Neural cell (in vitro differentiated cells): ENCODE results near the gene PTPN21. TPM values are rescaled to one million over a fixed set of nuclear protein-coding genes. Genes with fewer than 3 reads are reported as not detected.

Source experiments
- H2AFZ ChIP-seq: fragments of 200-600, 300-800 bp; sonication (generic), shearing (Covaris generic); 2 replicates; pipeline ENCODE4 v1.6.0; 2014; ENCODE audit warnings: low read depth, mild to moderate bottlenecking, antibody characterized with exemption, low read length, moderate library complexity
- H3F3A ChIP-seq: fragments of 200-600 bp; shearing (Covaris generic); 2 replicates; pipeline ENCODE4 v1.6.1; 2016; ENCODE audit warnings: mild to moderate bottlenecking, moderate library complexity, mixed read lengths, antibody characterized with exemption, low read length; ENCODE audit not compliant: insufficient read depth, poor library complexity, severe bottlenecking
- H3K27ac ChIP-seq: fragments of 200-600, 300-800 bp; sonication (generic), shearing (Covaris generic); 2 replicates; pipeline ENCODE4 v1.5.1; 2014; ENCODE audit warnings: mild to moderate bottlenecking, low read length, moderate library complexity
- H3K27me3 ChIP-seq: fragments of 300-800, 200-600 bp; sonication (generic), shearing (Covaris generic); 2 replicates; pipeline ENCODE4 v1.6.0; 2014; ENCODE audit warnings: mild to moderate bottlenecking, low read depth, low read length, moderate library complexity; ENCODE audit not compliant: insufficient read depth
- H3K36me3 ChIP-seq: fragments of 300-800, 200-600 bp; sonication (generic), shearing (Covaris generic); 2 replicates; pipeline ENCODE4 v1.5.1; 2014; ENCODE audit warnings: mild to moderate bottlenecking, antibody characterized with exemption, low read length, moderate library complexity; ENCODE audit not compliant: insufficient read depth
- H3K4me2 ChIP-seq: fragments of 300-800, 200-600 bp; sonication (generic), shearing (Covaris generic); 2 replicates; pipeline ENCODE4 v1.6.0; 2014; ENCODE audit warnings: mild to moderate bottlenecking, low read length
- H3K4me3 ChIP-seq: fragments of 300-800, 200-600 bp; sonication (generic), shearing (Covaris generic); 2 replicates; pipeline ENCODE4 v1.5.1; 2014; ENCODE audit warnings: mild to moderate bottlenecking, low read length, moderate library complexity
- H3K79me2 ChIP-seq: fragments of 200-600 bp; shearing (Covaris generic); replicated peaks from 2 replicates; pipeline ENCODE4 v1.6.0; 2014; ENCODE audit warnings: mild to moderate bottlenecking, low read length, moderate library complexity; ENCODE audit not compliant: insufficient read depth
- H3K9ac ChIP-seq: fragments of 300-800, 200-600 bp; sonication (generic), shearing (Covaris generic); 2 replicates; pipeline ENCODE4 v1.6.1; 2016; ENCODE audit warnings: mild to moderate bottlenecking, low read length, mixed read lengths
- H3K9me2 ChIP-seq: fragments of 200-600 bp; shearing (Covaris generic); 2 replicates; pipeline ENCODE4 v1.6.1; 2016; ENCODE audit warnings: mild to moderate bottlenecking, low read length, mixed read lengths; ENCODE audit not compliant: insufficient read depth
- H3K9me3 ChIP-seq: fragments of 200-600, 300-800 bp; sonication (generic), shearing (Covaris generic); 2 replicates; pipeline ENCODE4 v1.6.1; 2016; ENCODE audit warnings: mild to moderate bottlenecking, mixed run types, low read length, moderate library complexity, mixed read lengths
- H4K20me1 ChIP-seq: fragments of 200-600 bp; shearing (Covaris generic); 2 replicates; pipeline ENCODE4 v1.6.1; 2016; ENCODE audit warnings: mild to moderate bottlenecking, mixed run types; ENCODE audit not compliant: insufficient read depth
- EP300 ChIP-seq: fragments of 450-650 bp; conservative IDR thresholded peaks from 2 replicates; pipeline ENCODE4 v1.6.1; 2014; ENCODE audit warnings: antibody characterized with exemption, mild to moderate bottlenecking, moderate library complexity; ENCODE audit not compliant: poor library complexity, severe bottlenecking
- EZH2 ChIP-seq: fragments of 200-600, 300-800 bp; shearing (Covaris generic), sonication (generic); IDR thresholded peaks from 2 replicates; pipeline ENCODE4 v1.6.1; 2014; ENCODE audit warnings: antibody characterized with exemption, low read length, borderline replicate concordance, mild to moderate bottlenecking; ENCODE audit not compliant: insufficient read depth, poor library complexity, severe bottlenecking
- MXI1 ChIP-seq: fragments of 450-650 bp; conservative IDR thresholded peaks from 2 replicates; pipeline ENCODE4 v1.6.1; 2014; ENCODE audit warnings: antibody characterized with exemption, mild to moderate bottlenecking; ENCODE audit not compliant: poor library complexity, severe bottlenecking
- POLR2AphosphoS5 ChIP-seq: IDR thresholded peaks from 2 replicates; pipeline ENCODE4 v1.6.1; 2012
- RAD21 ChIP-seq: fragments of 450-650 bp; conservative IDR thresholded peaks from 2 replicates; pipeline ENCODE4 v1.6.1; 2014; ENCODE audit warnings: antibody characterized with exemption, mild to moderate bottlenecking, moderate library complexity
- SMC3 ChIP-seq: fragments of 450-650 bp; conservative IDR thresholded peaks from 2 replicates; pipeline ENCODE4 v1.6.1; 2014; ENCODE audit warnings: antibody characterized with exemption, mild to moderate bottlenecking, moderate library complexity; ENCODE audit not compliant: poor library complexity
- TAF1 ChIP-seq: IDR thresholded peaks from 2 replicates; pipeline ENCODE4 v1.6.1; 2012; ENCODE audit warnings: low read depth
- polyA plus RNA-seq: library from polyadenylated mRNA; depleted of rRNA; stranded (reverse); fragments of >200 nt; gene quantifications from 2 replicates; pipeline ENCODE4 v1.2.3, GENCODE V29; 2014
- TF ChIP-seq, protein P1 (sequence below): fragments of 450-650 bp; IDR thresholded peaks from 2 replicates; pipeline ENCODE4 v1.5.1; 2014; ENCODE audit warnings: antibody characterized with exemption, mild to moderate bottlenecking, moderate library complexity; ENCODE audit not compliant: poor library complexity, severe bottlenecking
- TF ChIP-seq, protein P2 (sequence below): IDR thresholded peaks from 2 replicates; pipeline ENCODE4 v1.6.1; 2012; ENCODE audit warnings: borderline replicate concordance

PTPN21 gene
- polyA plus RNA-seq, 1 donor from 2014 or later, result 4.1 TPM

DNA sequence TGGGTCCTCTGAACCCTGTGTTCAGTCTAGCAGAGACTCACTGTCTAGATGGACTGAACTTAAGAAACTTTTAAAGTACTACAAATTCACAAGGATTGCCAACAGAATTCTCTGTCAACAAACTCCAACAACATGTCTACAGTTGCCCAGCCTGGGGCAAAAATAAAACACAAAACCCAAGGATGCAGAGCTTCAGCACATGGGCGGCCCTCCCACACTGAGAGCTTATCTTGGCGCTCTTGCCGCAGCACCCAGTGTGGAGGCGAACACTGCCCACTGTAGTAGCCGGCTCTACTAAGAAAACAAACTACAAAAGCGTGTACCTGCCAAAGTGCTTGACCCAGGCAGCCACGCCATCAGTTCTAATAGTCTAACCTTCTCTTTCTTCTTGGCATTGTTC is 66.7 kb downstream of the PTPN21 start:
- H3K27ac ChIP-seq, result no peak overlapping the region
- no peaks in the 10 kb centered on the region for H3K9me2 ChIP-seq
- no peaks in the 10 kb centered on the region for H3K9me3 ChIP-seq
- H2AFZ ChIP-seq, result no peak overlapping the region
- no peak overlapping the region for H3K4me2 ChIP-seq
- no peak overlapping the region for H3K9ac ChIP-seq
- no peak for TF ChIP-seq SMC3
- TF ChIP-seq, protein P1, sequence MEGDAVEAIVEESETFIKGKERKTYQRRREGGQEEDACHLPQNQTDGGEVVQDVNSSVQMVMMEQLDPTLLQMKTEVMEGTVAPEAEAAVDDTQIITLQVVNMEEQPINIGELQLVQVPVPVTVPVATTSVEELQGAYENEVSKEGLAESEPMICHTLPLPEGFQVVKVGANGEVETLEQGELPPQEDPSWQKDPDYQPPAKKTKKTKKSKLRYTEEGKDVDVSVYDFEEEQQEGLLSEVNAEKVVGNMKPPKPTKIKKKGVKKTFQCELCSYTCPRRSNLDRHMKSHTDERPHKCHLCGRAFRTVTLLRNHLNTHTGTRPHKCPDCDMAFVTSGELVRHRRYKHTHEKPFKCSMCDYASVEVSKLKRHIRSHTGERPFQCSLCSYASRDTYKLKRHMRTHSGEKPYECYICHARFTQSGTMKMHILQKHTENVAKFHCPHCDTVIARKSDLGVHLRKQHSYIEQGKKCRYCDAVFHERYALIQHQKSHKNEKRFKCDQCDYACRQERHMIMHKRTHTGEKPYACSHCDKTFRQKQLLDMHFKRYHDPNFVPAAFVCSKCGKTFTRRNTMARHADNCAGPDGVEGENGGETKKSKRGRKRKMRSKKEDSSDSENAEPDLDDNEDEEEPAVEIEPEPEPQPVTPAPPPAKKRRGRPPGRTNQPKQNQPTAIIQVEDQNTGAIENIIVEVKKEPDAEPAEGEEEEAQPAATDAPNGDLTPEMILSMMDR, result no peak
- TF ChIP-seq, protein P2, sequence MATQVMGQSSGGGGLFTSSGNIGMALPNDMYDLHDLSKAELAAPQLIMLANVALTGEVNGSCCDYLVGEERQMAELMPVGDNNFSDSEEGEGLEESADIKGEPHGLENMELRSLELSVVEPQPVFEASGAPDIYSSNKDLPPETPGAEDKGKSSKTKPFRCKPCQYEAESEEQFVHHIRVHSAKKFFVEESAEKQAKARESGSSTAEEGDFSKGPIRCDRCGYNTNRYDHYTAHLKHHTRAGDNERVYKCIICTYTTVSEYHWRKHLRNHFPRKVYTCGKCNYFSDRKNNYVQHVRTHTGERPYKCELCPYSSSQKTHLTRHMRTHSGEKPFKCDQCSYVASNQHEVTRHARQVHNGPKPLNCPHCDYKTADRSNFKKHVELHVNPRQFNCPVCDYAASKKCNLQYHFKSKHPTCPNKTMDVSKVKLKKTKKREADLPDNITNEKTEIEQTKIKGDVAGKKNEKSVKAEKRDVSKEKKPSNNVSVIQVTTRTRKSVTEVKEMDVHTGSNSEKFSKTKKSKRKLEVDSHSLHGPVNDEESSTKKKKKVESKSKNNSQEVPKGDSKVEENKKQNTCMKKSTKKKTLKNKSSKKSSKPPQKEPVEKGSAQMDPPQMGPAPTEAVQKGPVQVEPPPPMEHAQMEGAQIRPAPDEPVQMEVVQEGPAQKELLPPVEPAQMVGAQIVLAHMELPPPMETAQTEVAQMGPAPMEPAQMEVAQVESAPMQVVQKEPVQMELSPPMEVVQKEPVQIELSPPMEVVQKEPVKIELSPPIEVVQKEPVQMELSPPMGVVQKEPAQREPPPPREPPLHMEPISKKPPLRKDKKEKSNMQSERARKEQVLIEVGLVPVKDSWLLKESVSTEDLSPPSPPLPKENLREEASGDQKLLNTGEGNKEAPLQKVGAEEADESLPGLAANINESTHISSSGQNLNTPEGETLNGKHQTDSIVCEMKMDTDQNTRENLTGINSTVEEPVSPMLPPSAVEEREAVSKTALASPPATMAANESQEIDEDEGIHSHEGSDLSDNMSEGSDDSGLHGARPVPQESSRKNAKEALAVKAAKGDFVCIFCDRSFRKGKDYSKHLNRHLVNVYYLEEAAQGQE, result no peak
- no peak for TF ChIP-seq EP300
- no peak for TF ChIP-seq TAF1
- no peak for TF ChIP-seq EZH2
- no peak for TF ChIP-seq MXI1
- H3K4me3 ChIP-seq, result no peak overlapping the region
- no peaks in the 10 kb centered on the region for H3K27me3 ChIP-seq
- H4K20me1 ChIP-seq, result no peaks in the 10 kb centered on the region
- H3K79me2 ChIP-seq, result no peaks in the 10 kb centered on the region
- no peaks in the 10 kb centered on the region for H3K36me3 ChIP-seq
- no peaks in the 10 kb centered on the region for H3F3A ChIP-seq

- Histone ChIP-seq H3K79me2 (no peaks in the 10 kb centered on the region), H3K36me3 (no peaks in the 10 kb centered on the region), H3K9me2 (no peaks in the 10 kb centered on the region), H3K9ac (no peak overlapping the region), H3K27me3 (no peaks in the 10 kb centered on the region), H4K20me1 (no peaks in the 10 kb centered on the region), H3K4me3 (no peak overlapping the region), H3K9me3 (no peaks in the 10 kb centered on the region), H3K27ac (no peak overlapping the region), H3K4me2 (no peak overlapping the region), H3F3A (no peaks in the 10 kb centered on the region), H2AFZ (no peak overlapping the region)
- TF ChIP-seq EP300 (no peak), MXI1 (no peak), EZH2 (no peak), TAF1 (no peak), RAD21 (no peak), SMC3 (no peak), POLR2AphosphoS5 (no peak)
- TF ChIP-seq, protein P1, result no peak
- TF ChIP-seq, protein P2, result no peak
Measured at GRCh38 chr14:88482524-88482923, 72.3 kb downstream of the PTPN21 start.
